ENCODE results near the gene HIGD2A. TPM values are rescaled to one million over a fixed set of nuclear protein-coding genes. Genes with fewer than 3 reads are reported as not detected.
A peak's percentile ranks its signal among the peaks of the same experiment; 100 is the strongest.

The HIGD2A gene
- polyA plus RNA-seq, 1 donor from 2014 or later: 61.8 TPM

DNA sequence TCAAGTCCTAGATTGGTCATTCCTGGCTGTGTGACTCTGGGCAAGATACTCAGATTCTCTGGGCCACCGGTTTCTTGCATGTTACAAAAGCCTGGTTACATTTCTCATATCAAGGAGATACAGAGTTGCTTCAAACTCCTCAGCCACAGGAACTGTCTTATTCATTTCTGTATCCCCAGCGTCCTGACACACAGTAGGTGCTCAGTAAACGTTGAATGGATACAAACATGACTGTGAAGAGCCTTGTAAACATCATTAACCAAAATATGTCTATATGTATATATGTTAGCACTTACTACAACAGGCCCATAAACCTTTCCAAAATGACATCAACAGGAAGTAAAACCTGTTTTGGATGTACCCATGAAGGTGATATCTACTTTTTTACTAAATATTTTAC is 26.2 kb downstream of the HIGD2A start:
- Histone ChIP-seq H3K4me2 (ENCODE audit: low read length) (peak overlapping the region; percentile 2), H3K9ac (ENCODE audit: low read length) (no peak overlapping the region), H4K20me1 (ENCODE audit: insufficient read depth) (no peaks in the 10 kb centered on the region)

DNA sequence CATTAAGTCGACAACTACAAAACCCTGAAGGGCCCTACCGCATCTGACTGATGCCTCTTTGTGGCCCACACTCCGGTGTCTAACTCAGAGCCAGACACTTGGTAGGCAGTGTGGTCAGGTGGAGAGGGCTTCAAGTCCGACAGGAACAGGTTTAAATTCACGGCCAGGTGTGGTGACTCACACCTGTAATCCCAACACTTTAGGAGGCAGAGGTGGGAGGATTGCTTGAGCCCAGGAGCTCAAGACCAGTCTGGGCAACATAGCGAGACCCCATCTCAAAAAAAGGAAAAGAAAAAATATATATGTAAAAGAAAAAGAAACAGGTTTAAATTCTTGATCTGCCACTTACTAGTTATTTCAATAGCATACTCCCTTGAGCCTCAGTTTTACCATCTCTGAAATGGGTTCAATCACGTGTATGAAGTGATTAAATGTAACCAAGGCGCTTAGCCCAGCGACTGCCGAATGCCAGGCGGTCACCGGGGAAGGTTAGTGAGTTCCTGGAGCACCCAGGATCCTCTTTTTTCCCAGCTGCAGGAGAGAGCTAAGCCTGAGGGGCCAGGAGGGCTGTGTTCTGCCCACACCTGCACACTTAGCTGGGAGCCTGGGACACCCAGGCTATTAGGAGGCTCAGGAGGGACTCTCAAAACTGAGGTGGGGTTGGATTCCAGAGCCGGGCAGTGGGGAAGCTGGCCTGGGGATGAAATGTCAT is 26.8 kb downstream of the HIGD2A start:
- no peaks in the 10 kb centered on the region for H3F3A ChIP-seq (ENCODE audit: insufficient read depth, low read length, poor library complexity, severe bottlenecking)
- no peaks in the 10 kb centered on the region for H3K27me3 ChIP-seq (ENCODE audit: insufficient read depth, low read depth, low read length)
- peak overlapping the region; percentile 78 for H3K4me2 ChIP-seq (ENCODE audit: low read length)
- TF ChIP-seq EZH2 (IDR thresholded peaks at IDR 0.05; ENCODE audit: borderline replicate concordance, insufficient read depth, low read length, poor library complexity, severe bottlenecking): no peak
- TF ChIP-seq EP300 (conservative IDR thresholded peaks at IDR 0.05; ENCODE audit: poor library complexity, severe bottlenecking): no peak
- TF ChIP-seq, protein P1, sequence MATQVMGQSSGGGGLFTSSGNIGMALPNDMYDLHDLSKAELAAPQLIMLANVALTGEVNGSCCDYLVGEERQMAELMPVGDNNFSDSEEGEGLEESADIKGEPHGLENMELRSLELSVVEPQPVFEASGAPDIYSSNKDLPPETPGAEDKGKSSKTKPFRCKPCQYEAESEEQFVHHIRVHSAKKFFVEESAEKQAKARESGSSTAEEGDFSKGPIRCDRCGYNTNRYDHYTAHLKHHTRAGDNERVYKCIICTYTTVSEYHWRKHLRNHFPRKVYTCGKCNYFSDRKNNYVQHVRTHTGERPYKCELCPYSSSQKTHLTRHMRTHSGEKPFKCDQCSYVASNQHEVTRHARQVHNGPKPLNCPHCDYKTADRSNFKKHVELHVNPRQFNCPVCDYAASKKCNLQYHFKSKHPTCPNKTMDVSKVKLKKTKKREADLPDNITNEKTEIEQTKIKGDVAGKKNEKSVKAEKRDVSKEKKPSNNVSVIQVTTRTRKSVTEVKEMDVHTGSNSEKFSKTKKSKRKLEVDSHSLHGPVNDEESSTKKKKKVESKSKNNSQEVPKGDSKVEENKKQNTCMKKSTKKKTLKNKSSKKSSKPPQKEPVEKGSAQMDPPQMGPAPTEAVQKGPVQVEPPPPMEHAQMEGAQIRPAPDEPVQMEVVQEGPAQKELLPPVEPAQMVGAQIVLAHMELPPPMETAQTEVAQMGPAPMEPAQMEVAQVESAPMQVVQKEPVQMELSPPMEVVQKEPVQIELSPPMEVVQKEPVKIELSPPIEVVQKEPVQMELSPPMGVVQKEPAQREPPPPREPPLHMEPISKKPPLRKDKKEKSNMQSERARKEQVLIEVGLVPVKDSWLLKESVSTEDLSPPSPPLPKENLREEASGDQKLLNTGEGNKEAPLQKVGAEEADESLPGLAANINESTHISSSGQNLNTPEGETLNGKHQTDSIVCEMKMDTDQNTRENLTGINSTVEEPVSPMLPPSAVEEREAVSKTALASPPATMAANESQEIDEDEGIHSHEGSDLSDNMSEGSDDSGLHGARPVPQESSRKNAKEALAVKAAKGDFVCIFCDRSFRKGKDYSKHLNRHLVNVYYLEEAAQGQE (IDR thresholded peaks at IDR 0.05; ENCODE audit: borderline replicate concordance): no peak
- no peak for TF ChIP-seq RAD21 (conservative IDR thresholded peaks at IDR 0.05)
- TF ChIP-seq POLR2AphosphoS5 (IDR thresholded peaks at IDR 0.05): no peak
- no peak for TF ChIP-seq MXI1 (conservative IDR thresholded peaks at IDR 0.05; ENCODE audit: poor library complexity, severe bottlenecking)
- TF ChIP-seq, protein P2, sequence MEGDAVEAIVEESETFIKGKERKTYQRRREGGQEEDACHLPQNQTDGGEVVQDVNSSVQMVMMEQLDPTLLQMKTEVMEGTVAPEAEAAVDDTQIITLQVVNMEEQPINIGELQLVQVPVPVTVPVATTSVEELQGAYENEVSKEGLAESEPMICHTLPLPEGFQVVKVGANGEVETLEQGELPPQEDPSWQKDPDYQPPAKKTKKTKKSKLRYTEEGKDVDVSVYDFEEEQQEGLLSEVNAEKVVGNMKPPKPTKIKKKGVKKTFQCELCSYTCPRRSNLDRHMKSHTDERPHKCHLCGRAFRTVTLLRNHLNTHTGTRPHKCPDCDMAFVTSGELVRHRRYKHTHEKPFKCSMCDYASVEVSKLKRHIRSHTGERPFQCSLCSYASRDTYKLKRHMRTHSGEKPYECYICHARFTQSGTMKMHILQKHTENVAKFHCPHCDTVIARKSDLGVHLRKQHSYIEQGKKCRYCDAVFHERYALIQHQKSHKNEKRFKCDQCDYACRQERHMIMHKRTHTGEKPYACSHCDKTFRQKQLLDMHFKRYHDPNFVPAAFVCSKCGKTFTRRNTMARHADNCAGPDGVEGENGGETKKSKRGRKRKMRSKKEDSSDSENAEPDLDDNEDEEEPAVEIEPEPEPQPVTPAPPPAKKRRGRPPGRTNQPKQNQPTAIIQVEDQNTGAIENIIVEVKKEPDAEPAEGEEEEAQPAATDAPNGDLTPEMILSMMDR (IDR thresholded peaks at IDR 0.05; ENCODE audit: poor library complexity, severe bottlenecking): no peak
- no peak for TF ChIP-seq TAF1 (IDR thresholded peaks at IDR 0.05; ENCODE audit: low read depth)
- TF ChIP-seq SMC3 (conservative IDR thresholded peaks at IDR 0.05; ENCODE audit: poor library complexity): no peak
- H3K4me3 ChIP-seq (ENCODE audit: low read length): peak overlapping the region; percentile 95
- no peaks in the 10 kb centered on the region for H3K36me3 ChIP-seq (ENCODE audit: insufficient read depth, low read length)
- peaks cover 4% of the 10 kb centered on the region for H3K79me2 ChIP-seq (replicated peaks; ENCODE audit: insufficient read depth, low read length)
- peak overlapping the region; percentile 21 for H2AFZ ChIP-seq (ENCODE audit: low read depth, low read length)
- H3K9me3 ChIP-seq (ENCODE audit: low read length): no peaks in the 10 kb centered on the region
- H3K27ac ChIP-seq (ENCODE audit: low read length): peak overlapping the region; percentile 71
- H3K9me2 ChIP-seq (ENCODE audit: insufficient read depth, low read length): no peaks in the 10 kb centered on the region
- no peaks in the 10 kb centered on the region for H4K20me1 ChIP-seq (ENCODE audit: insufficient read depth)
- H3K9ac ChIP-seq (ENCODE audit: low read length): peak overlapping the region; percentile 88

More for the DNA sequence above, 26.2 kb downstream of the HIGD2A start:
- no peaks in the 10 kb centered on the region for H3K36me3 ChIP-seq (ENCODE audit: insufficient read depth, low read length)
- no peak overlapping the region for H2AFZ ChIP-seq (ENCODE audit: low read depth, low read length)
- no peak overlapping the region for H3K27ac ChIP-seq (ENCODE audit: low read length)
- no peaks in the 10 kb centered on the region for H3K9me2 ChIP-seq (ENCODE audit: insufficient read depth, low read length)
- H3K79me2 ChIP-seq (replicated peaks; ENCODE audit: insufficient read depth, low read length): peaks cover 4% of the 10 kb centered on the region
- no peaks in the 10 kb centered on the region for H3K9me3 ChIP-seq (ENCODE audit: low read length)
- H3K4me3 ChIP-seq (ENCODE audit: low read length): peak overlapping the region; percentile 95
- TF ChIP-seq EZH2 (IDR thresholded peaks at IDR 0.05; ENCODE audit: borderline replicate concordance, insufficient read depth, low read length, poor library complexity, severe bottlenecking): no peak
- TF ChIP-seq MXI1 (conservative IDR thresholded peaks at IDR 0.05; ENCODE audit: poor library complexity, severe bottlenecking): no peak
- no peak for TF ChIP-seq SMC3 (conservative IDR thresholded peaks at IDR 0.05; ENCODE audit: poor library complexity)
- no peak for TF ChIP-seq RAD21 (conservative IDR thresholded peaks at IDR 0.05)
- TF ChIP-seq, protein P2 (IDR thresholded peaks at IDR 0.05; ENCODE audit: poor library complexity, severe bottlenecking): no peak
- TF ChIP-seq TAF1 (IDR thresholded peaks at IDR 0.05; ENCODE audit: low read depth): no peak
- TF ChIP-seq, protein P1 (IDR thresholded peaks at IDR 0.05; ENCODE audit: borderline replicate concordance): no peak
- TF ChIP-seq EP300 (conservative IDR thresholded peaks at IDR 0.05; ENCODE audit: poor library complexity, severe bottlenecking): no peak
- TF ChIP-seq POLR2AphosphoS5 (IDR thresholded peaks at IDR 0.05): no peak
- no peaks in the 10 kb centered on the region for H3F3A ChIP-seq (ENCODE audit: insufficient read depth, low read length, poor library complexity, severe bottlenecking)
- H3K27me3 ChIP-seq (ENCODE audit: insufficient read depth, low read depth, low read length): no peaks in the 10 kb centered on the region

All from neural cell (in vitro differentiated cells).